Common myeloid progenitor, CD34-positive (primary cell): ENCODE data around the gene ARHGAP25.

Experiments used
- CTCF ChIA-PET: fragments of 350-600 bp; sonication (Branson Sonifier 250); formaldehyde crosslinking; loops from one replicate; lab custom pipeline; 2021; ENCODE audit warnings: antibody characterized with exemption; lab: Charles Lee
- POLR2A ChIA-PET: fragments of 350-600 bp; sonication (Branson Sonifier 250); formaldehyde crosslinking; loops from one replicate; lab custom pipeline; 2021; ENCODE audit warnings: antibody characterized with exemption; lab: Charles Lee
- DNase-seq, 3 donors: peaks; one replicate each; pipeline versions ENCODE4 v3.0.0 to v3.0.0-alpha.2; 2013
- H3K27ac ChIP-seq, 2 experiments: 1 replicate in 1 of 2; 2 replicates in 1 of 2; pipeline ENCODE4 v1.7.0; 2013; ENCODE audit warnings: inconsistent platforms in 2 of 2, low read length in 2 of 2, mild to moderate bottlenecking in 2 of 2, low read depth in 1 of 2, moderate library complexity in 1 of 2; ENCODE audit not compliant: severe bottlenecking in 2 of 2, insufficient read depth in 1 of 2, poor library complexity in 1 of 2
- H3K27me3 ChIP-seq, 5 experiments: replicated peaks in 2 of 5; 1 replicate in 3 of 5; 2 replicates in 2 of 5; pipeline versions ENCODE4 v1.6.1 to v1.7.0; 2013; ENCODE audit warnings: low read length in 4 of 5, mild to moderate bottlenecking in 2 of 5, moderate library complexity in 2 of 5, inconsistent platforms in 1 of 5; ENCODE audit not compliant: insufficient read depth in 5 of 5, control insufficient read depth in 4 of 5
- H3K36me3 ChIP-seq, 4 experiments: 1 replicate in 2 of 4; 2 replicates in 2 of 4; pipeline versions ENCODE4 v1.6.1 to v1.7.0; 2013; ENCODE audit warnings: low read length in 3 of 4, control low read depth in 1 of 4, mild to moderate bottlenecking in 1 of 4; ENCODE audit not compliant: control insufficient read depth in 4 of 4, insufficient read depth in 4 of 4
- H3K4me1 ChIP-seq, 4 experiments: 1 replicate in 3 of 4; 2 replicates in 1 of 4; pipeline versions ENCODE4 v1.6.1 to v1.7.1; 2013; ENCODE audit warnings: low read length in 3 of 4, mild to moderate bottlenecking in 3 of 4, control low read depth in 1 of 4, inconsistent platforms in 1 of 4, moderate library complexity in 1 of 4; ENCODE audit not compliant: control insufficient read depth in 4 of 4, insufficient read depth in 4 of 4; ENCODE audit errors: control extremely low read depth in 1 of 4
- H3K4me3 ChIP-seq, 7 experiments: 1 replicate in 4 of 7; 2 replicates in 3 of 7; pipeline versions ENCODE4 v1.5.1 to v1.7.0; 2013; ENCODE audit warnings: mild to moderate bottlenecking in 7 of 7, low read length in 6 of 7, moderate library complexity in 6 of 7, inconsistent platforms in 2 of 7, low read depth in 2 of 7, control low read depth in 1 of 7; ENCODE audit not compliant: insufficient read depth in 4 of 7, control insufficient read depth in 1 of 7; ENCODE audit errors: extremely low read depth in 1 of 7
- H3K9me3 ChIP-seq, 5 experiments: 1 replicate in 4 of 5; 2 replicates in 1 of 5; pipeline versions ENCODE4 v1.6.1 to v1.7.1; 2013; ENCODE audit warnings: low read length in 4 of 5, mild to moderate bottlenecking in 2 of 5, inconsistent platforms in 1 of 5, low read depth in 1 of 5, moderate library complexity in 1 of 5; ENCODE audit not compliant: control insufficient read depth in 4 of 5, insufficient read depth in 2 of 5; ENCODE audit errors: control extremely low read depth in 1 of 5
- WGBS: methylation state at CpG from one replicate; pipeline ENCODE4 v1.1.5; 2013; ENCODE audit not compliant: insufficient coverage; 5-methylcytosine and 5-hydroxymethylcytosine counted together

Gene ARHGAP25

GRCh38 chr2:68835621-68836020 lies 101.0 kb downstream of the ARHGAP25 start:
- H3K4me3 ChIP-seq = no peak overlapping the region
- no peaks in the 10 kb centered on the region for H3K36me3 ChIP-seq
- WGBS = no CpG with 5 or more reads among the region's 1 CpG
- POLR2A ChIA-PET = no interaction called here
- DNase-seq = peak; percentile 31 to 88 (median 82)
- H3K4me1 ChIP-seq = peaks cover 42 to 73% (median 68%) of the 10 kb centered on the region in 4 experiments
- H3K27ac ChIP-seq = peak overlapping the region in 1 of 2 experiments; percentile 68
- peaks cover 0 to 3% (median 0%) of the 10 kb centered on the region in 5 experiments for H3K9me3 ChIP-seq
- CTCF ChIA-PET = interaction anchor here (0.7 to 6.1 kb wide), 25 partner anchors 12 to 372 kb away, joined by 3 to 43 read pairs (median 4); no protein-coding TSS in a partner anchor
- no peaks in the 10 kb centered on the region for H3K27me3 ChIP-seq

- ChIA-PET POLR2A (no interaction called here), CTCF (interaction anchor here (0.6 to 6.1 kb wide), 28 partner anchors 11 to 681 kb away, joined by 3 to 43 read pairs (median 4); no protein-coding TSS in a partner anchor)
- Histone ChIP-seq H3K27me3 (no peaks in the 10 kb centered on the region), H3K27ac (no peak overlapping the region), H3K9me3 (peaks cover 0 to 3% (median 0%) of the 10 kb centered on the region in 5 experiments), H3K4me1 (peaks cover 31 to 56% (median 51%) of the 10 kb centered on the region in 4 experiments), H3K36me3 (no peaks in the 10 kb centered on the region), H3K4me3 (peak overlapping the region in 1 of 7 experiments; percentile 24)
- 39% methylated on average over 13 of the region's 15 CpGs for WGBS
- peak; percentile 86 to 94 (median 94) for DNase-seq
Measured at GRCh38 chr2:68837164-68837860, 102.7 kb downstream of the ARHGAP25 start.

- peaks cover 0 to 3% (median 0%) of the 10 kb centered on the region in 5 experiments for H3K9me3 ChIP-seq
- CTCF ChIA-PET = interaction anchor here (0.8 to 6.1 kb wide), 13 partner anchors 10 to 369 kb away, joined by 3 to 43 read pairs (median 6); no protein-coding TSS in a partner anchor
- POLR2A ChIA-PET = no interaction called here
- no peaks in the 10 kb centered on the region for H3K27me3 ChIP-seq
- DNase-seq = peak in 1 of 3 donors; percentile 16
- no peaks in the 10 kb centered on the region for H3K36me3 ChIP-seq
- H3K27ac ChIP-seq = no peak overlapping the region
- WGBS = no CpG with 5 or more reads among the region's 3 CpGs
- H3K4me3 ChIP-seq = no peak overlapping the region
- H3K4me1 ChIP-seq = peaks cover 27 to 50% (median 45%) of the 10 kb centered on the region in 4 experiments
Measured at GRCh38 chr2:68837861-68838341, 103.3 kb downstream of the ARHGAP25 start.

GRCh38 chr2:68838641-68839040 lies 104.0 kb downstream of the ARHGAP25 start:
- H3K4me3 ChIP-seq = no peak overlapping the region
- CTCF ChIA-PET = interaction anchor here (0.8 to 6.1 kb wide), 24 partner anchors 9 to 375 kb away, joined by 3 to 43 read pairs (median 4); no protein-coding TSS in a partner anchor
- POLR2A ChIA-PET = no interaction called here
- H3K27ac ChIP-seq = no peak overlapping the region
- no peaks in the 10 kb centered on the region for H3K36me3 ChIP-seq
- peaks cover 0 to 3% (median 0%) of the 10 kb centered on the region in 5 experiments for H3K9me3 ChIP-seq
- peaks cover 23 to 45% (median 41%) of the 10 kb centered on the region in 4 experiments for H3K4me1 ChIP-seq
- 100% methylated on average over 2 of the region's 10 CpGs for WGBS
- no peak for DNase-seq
- no peaks in the 10 kb centered on the region for H3K27me3 ChIP-seq

GRCh38 chr2:68839260-68839833 lies 104.7 kb downstream of the ARHGAP25 start:
- peaks cover 0 to 3% (median 0%) of the 10 kb centered on the region in 5 experiments for H3K9me3 ChIP-seq
- ChIA-PET CTCF (interaction anchor here (0.9 to 6.1 kb wide), 24 partner anchors 9 to 376 kb away, joined by 3 to 43 read pairs (median 4); no protein-coding TSS in a partner anchor), POLR2A (no interaction called here)
- no peaks in the 10 kb centered on the region for H3K27me3 ChIP-seq
- H3K27ac ChIP-seq = no peak overlapping the region
- no peaks in the 10 kb centered on the region for H3K36me3 ChIP-seq
- WGBS = 100% methylated on average over 1 of the region's 2 CpGs
- DNase-seq = peak; percentile 25 to 42 (median 33)
- H3K4me1 ChIP-seq = peaks cover 20 to 38% (median 34%) of the 10 kb centered on the region in 4 experiments
- H3K4me3 ChIP-seq = no peak overlapping the region

- no peaks in the 10 kb centered on the region for H3K4me1 ChIP-seq
- H3K4me3 ChIP-seq = no peak overlapping the region
- H3K27ac ChIP-seq = no peak overlapping the region
- no peaks in the 10 kb centered on the region for H3K27me3 ChIP-seq
- ChIA-PET POLR2A (interaction anchor here (0.6 to 0.8 kb wide), 2 partner anchors 35 to 706 kb away, joined by 4 to 5 read pairs; no protein-coding TSS in a partner anchor), CTCF (interaction anchor here (0.7 to 4.3 kb wide), 10 partner anchors 10 to 1596 kb away, joined by 3 to 23 read pairs (median 3); no protein-coding TSS in a partner anchor)
- H3K36me3 ChIP-seq = no peaks in the 10 kb centered on the region
- WGBS = no CpG with 5 or more reads among the region's 2 CpGs
- H3K9me3 ChIP-seq = no peaks in the 10 kb centered on the region
- no peak for DNase-seq
Measured at GRCh38 chr2:68845043-68845442, 110.4 kb downstream of the ARHGAP25 start.
